Activated T-helper 2 cell treated with anti-CD3 and anti-CD28 coated beads, Interferon-gamma antibody, Interleukin-2, Interleukin-4, amounts not matched to agents 10 μg/mL and 5 μg/mL and 100 μg/mL, durations not matched to agents 14 hours and 24 hours and 36 hours (primary cell): Measurements from ENCODE around the gene ADNP2. TPM values are rescaled to one million over a fixed set of nuclear protein-coding genes. Genes with fewer than 3 reads are reported as not detected.

ENCODE experiments used
- DNase-seq: peaks from one replicate; pipeline ENCODE4 v3.0.0; 2021; ENCODE audit warnings: low spot score
- H3K27ac Mint-ChIP-seq: one replicate; pipeline ENCODE4 v1.8.0; 2021; ENCODE audit warnings: mixed read lengths
- H3K27me3 Mint-ChIP-seq: one replicate; pipeline ENCODE4 v1.8.0; 2021; ENCODE audit warnings: low read depth, mixed read lengths
- H3K36me3 Mint-ChIP-seq: one replicate; pipeline ENCODE4 v1.8.0; 2021; ENCODE audit warnings: low read depth, mixed read lengths
- H3K4me1 Mint-ChIP-seq: one replicate; pipeline ENCODE4 v1.8.0; 2021; ENCODE audit warnings: low read depth, mixed read lengths
- H3K4me3 Mint-ChIP-seq: one replicate; pipeline ENCODE4 v1.8.0; 2021; ENCODE audit warnings: low read depth, mild to moderate bottlenecking, moderate library complexity, mixed read lengths
- H3K9me3 Mint-ChIP-seq: one replicate; pipeline ENCODE4 v1.8.0; 2021; ENCODE audit warnings: mixed read lengths
- intact Hi-C: fragments of 100-400 bp; cut with micrococcal nuclease; formaldehyde crosslinking; loops from one replicate; pipeline ENCODE4 v1.15.1; 2023
- total RNA-seq: library from RNA; stranded (reverse); gene quantifications from 2 replicates; pipeline ENCODE4 v1.2.3, GENCODE V29; 2022

The ADNP2 gene
- total RNA-seq, 1 donor from 2014 or later = 28.1 TPM

- no peaks in the 10 kb centered on the region for H3K9me3 Mint-ChIP-seq
- H3K27me3 Mint-ChIP-seq = no peaks in the 10 kb centered on the region
Measured at GRCh38 chr18:80109676-80110078, 615 bp downstream of the ADNP2 start.

GRCh38 chr18:80112624-80113248 lies 3.7 kb downstream of the ADNP2 start:
- Mint-ChIP-seq H3K4me3 (no peak overlapping the region), H3K4me1 (peaks cover 25% of the 10 kb centered on the region), H3K27ac (no peak overlapping the region), H3K27me3 (no peaks in the 10 kb centered on the region), H3K9me3 (no peaks in the 10 kb centered on the region), H3K36me3 (peaks cover 33% of the 10 kb centered on the region)
- DNase-seq = no peak
- intact Hi-C loops = no loop called here

More at GRCh38 chr18:80109676-80110078, 615 bp downstream of the ADNP2 start:
- Mint-ChIP-seq H3K27ac (peak overlapping the region; percentile 73), H3K4me3 (peak overlapping the region; percentile 84), H3K4me1 (peaks cover 34% of the 10 kb centered on the region), H3K36me3 (peaks cover 24% of the 10 kb centered on the region)
- intact Hi-C loops = loop anchor here (1.0 to 5.0 kb wide), 4 partner anchors 121 to 427 kb away; partner anchors contain the start of genes HSBP1L1 and TXNL4A
- peak; percentile 16 for DNase-seq

GRCh38 chr18:80115035-80115434 lies 6.0 kb downstream of the ADNP2 start:
- Mint-ChIP-seq H3K27ac (no peak overlapping the region), H3K27me3 (no peaks in the 10 kb centered on the region), H3K9me3 (no peaks in the 10 kb centered on the region), H3K4me1 (peaks cover 20% of the 10 kb centered on the region), H3K36me3 (peaks cover 52% of the 10 kb centered on the region), H3K4me3 (no peak overlapping the region)
- no peak for DNase-seq
- intact Hi-C loops = no loop called here

- no peak for DNase-seq
- intact Hi-C loops = no loop called here
- Mint-ChIP-seq H3K27ac (no peak overlapping the region), H3K27me3 (no peaks in the 10 kb centered on the region), H3K9me3 (no peaks in the 10 kb centered on the region), H3K4me3 (no peak overlapping the region), H3K36me3 (peaks cover 55% of the 10 kb centered on the region), H3K4me1 (peaks cover 4% of the 10 kb centered on the region)
Measured at GRCh38 chr18:80119111-80119510, 10.0 kb downstream of the ADNP2 start.

- intact Hi-C loops = no loop called here
- no peak overlapping the region for H3K4me3 Mint-ChIP-seq
- peaks cover 4% of the 10 kb centered on the region for H3K4me1 Mint-ChIP-seq
- peak overlapping the region; percentile 10 for H3K27ac Mint-ChIP-seq
- H3K9me3 Mint-ChIP-seq = peaks cover 1% of the 10 kb centered on the region
- DNase-seq = no peak
- H3K27me3 Mint-ChIP-seq = no peaks in the 10 kb centered on the region
- H3K36me3 Mint-ChIP-seq = peaks cover 60% of the 10 kb centered on the region
Measured at GRCh38 chr18:80120932-80121331, 11.9 kb downstream of the ADNP2 start.

GRCh38 chr18:80124131-80124530 lies 15.1 kb downstream of the ADNP2 start:
- Mint-ChIP-seq H3K4me1 (peaks cover 11% of the 10 kb centered on the region), H3K27ac (no peak overlapping the region), H3K9me3 (peaks cover 8% of the 10 kb centered on the region), H3K27me3 (no peaks in the 10 kb centered on the region), H3K36me3 (peaks cover 62% of the 10 kb centered on the region), H3K4me3 (no peak overlapping the region)
- intact Hi-C loops = no loop called here
- no peak for DNase-seq

- Mint-ChIP-seq H3K9me3 (peaks cover 8% of the 10 kb centered on the region), H3K4me1 (peaks cover 24% of the 10 kb centered on the region), H3K27ac (no peak overlapping the region), H3K36me3 (peaks cover 63% of the 10 kb centered on the region), H3K27me3 (no peaks in the 10 kb centered on the region), H3K4me3 (no peak overlapping the region)
- intact Hi-C loops = no loop called here
- no peak for DNase-seq
Measured at GRCh38 chr18:80126797-80127196, 17.7 kb downstream of the ADNP2 start.

GRCh38 chr18:80127635-80128034 lies 18.6 kb downstream of the ADNP2 start:
- peaks cover 29% of the 10 kb centered on the region for H3K4me1 Mint-ChIP-seq
- H3K27me3 Mint-ChIP-seq = no peaks in the 10 kb centered on the region
- peaks cover 8% of the 10 kb centered on the region for H3K9me3 Mint-ChIP-seq
- peaks cover 63% of the 10 kb centered on the region for H3K36me3 Mint-ChIP-seq
- H3K4me3 Mint-ChIP-seq = no peak overlapping the region
- intact Hi-C loops = no loop called here
- H3K27ac Mint-ChIP-seq = no peak overlapping the region
- no peak for DNase-seq

GRCh38 chr18:80129672-80130367 lies 20.8 kb downstream of the ADNP2 start:
- Mint-ChIP-seq H3K9me3 (peaks cover 8% of the 10 kb centered on the region), H3K4me1 (peaks cover 33% of the 10 kb centered on the region), H3K27ac (peak overlapping the region; percentile 15), H3K4me3 (no peak overlapping the region), H3K27me3 (no peaks in the 10 kb centered on the region), H3K36me3 (peaks cover 69% of the 10 kb centered on the region)
- no peak for DNase-seq
- intact Hi-C loops = no loop called here

- H3K9me3 Mint-ChIP-seq = peaks cover 8% of the 10 kb centered on the region
- H3K27me3 Mint-ChIP-seq = no peaks in the 10 kb centered on the region
- no peak overlapping the region for H3K4me3 Mint-ChIP-seq
- H3K36me3 Mint-ChIP-seq = peaks cover 75% of the 10 kb centered on the region
- intact Hi-C loops = no loop called here
- no peak overlapping the region for H3K27ac Mint-ChIP-seq
- no peak for DNase-seq
- peaks cover 33% of the 10 kb centered on the region for H3K4me1 Mint-ChIP-seq
Measured at GRCh38 chr18:80130555-80130954, 21.5 kb downstream of the ADNP2 start.

GRCh38 chr18:80132180-80132812 lies 23.2 kb downstream of the ADNP2 start:
- H3K27ac Mint-ChIP-seq = peak overlapping the region; percentile 48
- no peaks in the 10 kb centered on the region for H3K27me3 Mint-ChIP-seq
- no peak overlapping the region for H3K4me3 Mint-ChIP-seq
- H3K9me3 Mint-ChIP-seq = no peaks in the 10 kb centered on the region
- intact Hi-C loops = no loop called here
- DNase-seq = no peak
- H3K36me3 Mint-ChIP-seq = peaks cover 75% of the 10 kb centered on the region
- H3K4me1 Mint-ChIP-seq = peaks cover 24% of the 10 kb centered on the region

GRCh38 chr18:80133124-80133523 lies 24.1 kb downstream of the ADNP2 start:
- no peak overlapping the region for H3K4me3 Mint-ChIP-seq
- no peaks in the 10 kb centered on the region for H3K9me3 Mint-ChIP-seq
- H3K36me3 Mint-ChIP-seq = peaks cover 75% of the 10 kb centered on the region
- no peaks in the 10 kb centered on the region for H3K27me3 Mint-ChIP-seq
- intact Hi-C loops = no loop called here
- H3K27ac Mint-ChIP-seq = peak overlapping the region; percentile 48
- DNase-seq = no peak
- peaks cover 21% of the 10 kb centered on the region for H3K4me1 Mint-ChIP-seq

- intact Hi-C loops = no loop called here
- DNase-seq = no peak
- Mint-ChIP-seq H3K36me3 (peaks cover 83% of the 10 kb centered on the region), H3K27ac (no peak overlapping the region), H3K4me1 (peaks cover 15% of the 10 kb centered on the region), H3K9me3 (no peaks in the 10 kb centered on the region), H3K27me3 (no peaks in the 10 kb centered on the region), H3K4me3 (no peak overlapping the region)
Measured at GRCh38 chr18:80135136-80135535, 26.1 kb downstream of the ADNP2 start.
